Uterus (tissue), 4 donors: ENCODE results near the gene UGGT1. TPM values are rescaled to one million over a fixed set of nuclear protein-coding genes. Genes with fewer than 3 reads are reported as not detected.

ENCODE experiments used
- DNase-seq, 2 donors: peaks; one replicate each; pipeline ENCODE4 v3.0.0-alpha.2; 2019 to 2020
- H3K27ac ChIP-seq, 2 donors: fragments of 200-600 bp; sonication (generic); 1 replicate in 1 of 2; 2 replicates in 1 of 2; pipeline ENCODE4 v1.5.1; 2016 to 2018
- H3K27me3 ChIP-seq, 2 donors: fragments of 200-600 bp; sonication (generic); one replicate each; pipeline ENCODE4 v1.5.1; 2018 to 2019; ENCODE audit warnings: control low read depth in 1 of 2
- H3K36me3 ChIP-seq, 2 donors: fragments of 200-600 bp; sonication (generic); one replicate each; pipeline ENCODE4 v1.5.1; 2019; ENCODE audit warnings: control low read depth in 1 of 2
- H3K4me1 ChIP-seq, 2 donors: fragments of 200-600 bp; sonication (generic); one replicate each; pipeline ENCODE4 v1.5.1; 2018 to 2019; ENCODE audit warnings: control low read depth in 1 of 2
- H3K4me3 ChIP-seq, 2 donors: fragments of 200-600 bp; sonication (generic); 1 replicate in 1 of 2; 2 replicates in 1 of 2; pipeline ENCODE4 v1.5.1; 2018 to 2019; ENCODE audit warnings: mild to moderate bottlenecking in 1 of 2
- H3K9me3 ChIP-seq, 2 donors: fragments of 200-600 bp; sonication (generic); one replicate each; pipeline ENCODE4 v1.5.1; 2019; ENCODE audit warnings: control low read depth in 1 of 2
- POLR2A ChIP-seq, 2 donors: fragments of 450-650 bp; IDR thresholded peaks; one replicate each; pipeline ENCODE4 v1.6.1; 2016; ENCODE audit warnings: antibody characterized with exemption in 2 of 2, mild to moderate bottlenecking in 1 of 2, moderate library complexity in 1 of 2
- intact Hi-C: fragments of 100-400 bp; cut with DNase I; formaldehyde crosslinking; loops from one replicate; pipeline ENCODE4 v1.15.1; 2023; ENCODE audit warnings: low total_unique reads
- total RNA-seq, 4 donors: library from RNA; depleted of rRNA in 3 of 4; stranded (reverse); fragments of >200 nt in 3 of 4; gene quantifications; one replicate each; pipeline versions ENCODE4 v1.1.0 to v1.2.4, GENCODE V29; 2014 to 2023
- TF ChIP-seq, protein P1 (sequence below), 4 experiments: fragments of 200-600 bp in 2 of 4; fragments of 450-650 bp in 2 of 4; sonication (generic) in 2 of 4; IDR thresholded peaks; one replicate each; pipeline ENCODE4 v1.5.1; 2016 to 2019; ENCODE audit warnings: antibody characterized with exemption in 4 of 4, mild to moderate bottlenecking in 2 of 4, moderate library complexity in 1 of 4
- donor health status: DM: yes; HTN: yes; CAD: no.

Gene UGGT1
- total RNA-seq, 4 donors from 2014 or later, result 24.4 to 66.2 (median 35.0) TPM

DNA sequence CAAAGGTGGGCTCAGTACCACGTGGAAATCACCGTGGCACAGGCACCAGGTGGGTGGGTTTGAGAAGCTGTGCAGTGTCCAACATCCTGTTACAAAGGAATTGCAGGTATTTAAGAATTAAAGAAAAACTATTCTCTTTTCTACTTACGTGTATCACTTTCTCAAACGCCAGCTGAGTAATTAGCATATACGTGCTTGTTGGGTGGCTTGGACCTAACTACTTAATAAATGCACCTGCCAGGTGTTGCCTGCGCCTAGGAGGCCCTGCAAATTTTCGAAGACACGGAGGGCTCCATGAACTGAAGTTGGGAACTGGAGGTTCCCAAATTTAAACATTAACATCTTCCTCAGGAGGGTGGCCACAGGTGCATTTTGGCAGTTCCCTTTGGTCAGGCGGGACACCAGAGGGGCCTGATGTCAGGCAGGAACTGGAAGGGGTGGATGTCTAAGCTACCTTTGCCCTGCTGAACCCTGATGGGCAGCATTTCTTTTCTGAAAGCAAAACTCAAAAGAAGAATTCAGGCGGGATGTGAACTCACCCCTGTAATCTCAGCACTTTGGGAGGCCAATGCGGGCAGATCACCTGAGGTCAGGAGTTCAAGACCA lies 142.9 kb downstream of the UGGT1 start:
- intact Hi-C loops, result no loop called here
- Histone ChIP-seq H3K27ac (no peak overlapping the region), H3K27me3 (no peaks in the 10 kb centered on the region), H3K4me1 (no peaks in the 10 kb centered on the region), H3K4me3 (peak overlapping the region; percentile 54 to 71), H3K36me3 (no peaks in the 10 kb centered on the region), H3K9me3 (no peaks in the 10 kb centered on the region)
- no peak for TF ChIP-seq POLR2A (IDR thresholded peaks at IDR 0.05)
- TF ChIP-seq, protein P1, sequence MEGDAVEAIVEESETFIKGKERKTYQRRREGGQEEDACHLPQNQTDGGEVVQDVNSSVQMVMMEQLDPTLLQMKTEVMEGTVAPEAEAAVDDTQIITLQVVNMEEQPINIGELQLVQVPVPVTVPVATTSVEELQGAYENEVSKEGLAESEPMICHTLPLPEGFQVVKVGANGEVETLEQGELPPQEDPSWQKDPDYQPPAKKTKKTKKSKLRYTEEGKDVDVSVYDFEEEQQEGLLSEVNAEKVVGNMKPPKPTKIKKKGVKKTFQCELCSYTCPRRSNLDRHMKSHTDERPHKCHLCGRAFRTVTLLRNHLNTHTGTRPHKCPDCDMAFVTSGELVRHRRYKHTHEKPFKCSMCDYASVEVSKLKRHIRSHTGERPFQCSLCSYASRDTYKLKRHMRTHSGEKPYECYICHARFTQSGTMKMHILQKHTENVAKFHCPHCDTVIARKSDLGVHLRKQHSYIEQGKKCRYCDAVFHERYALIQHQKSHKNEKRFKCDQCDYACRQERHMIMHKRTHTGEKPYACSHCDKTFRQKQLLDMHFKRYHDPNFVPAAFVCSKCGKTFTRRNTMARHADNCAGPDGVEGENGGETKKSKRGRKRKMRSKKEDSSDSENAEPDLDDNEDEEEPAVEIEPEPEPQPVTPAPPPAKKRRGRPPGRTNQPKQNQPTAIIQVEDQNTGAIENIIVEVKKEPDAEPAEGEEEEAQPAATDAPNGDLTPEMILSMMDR (IDR thresholded peaks at IDR 0.05), result no peak
- DNase-seq, result no peak

DNA sequence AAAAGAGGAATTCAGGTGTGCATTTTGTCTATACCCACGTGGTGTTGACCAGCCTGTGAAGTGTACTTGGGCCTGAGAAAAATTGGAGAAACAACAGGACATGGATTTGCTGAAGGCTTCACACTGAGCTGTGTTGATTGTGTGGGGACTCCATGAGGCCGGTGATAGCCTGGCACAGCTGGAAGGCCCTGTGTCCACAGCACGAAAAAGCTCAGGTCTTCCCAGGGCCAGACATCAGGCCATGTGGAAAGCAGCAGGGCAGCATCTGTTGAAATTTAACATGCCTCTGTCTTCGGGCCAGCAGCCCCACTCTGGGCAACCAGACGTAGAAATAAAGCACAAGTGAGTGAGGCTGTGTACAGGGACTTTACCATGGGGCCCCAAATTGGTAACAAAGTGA lies 143.6 kb downstream of the UGGT1 start:
- H3K27ac ChIP-seq, result no peak overlapping the region
- no peaks in the 10 kb centered on the region for H3K36me3 ChIP-seq
- H3K4me1 ChIP-seq, result no peaks in the 10 kb centered on the region
- no peaks in the 10 kb centered on the region for H3K9me3 ChIP-seq
- intact Hi-C loops, result no loop called here
- no peak for DNase-seq
- TF ChIP-seq, protein P1 (IDR thresholded peaks at IDR 0.05), result no peak
- TF ChIP-seq POLR2A (IDR thresholded peaks at IDR 0.05), result no peak
- H3K27me3 ChIP-seq, result no peaks in the 10 kb centered on the region
- H3K4me3 ChIP-seq, result no peak overlapping the region

DNA sequence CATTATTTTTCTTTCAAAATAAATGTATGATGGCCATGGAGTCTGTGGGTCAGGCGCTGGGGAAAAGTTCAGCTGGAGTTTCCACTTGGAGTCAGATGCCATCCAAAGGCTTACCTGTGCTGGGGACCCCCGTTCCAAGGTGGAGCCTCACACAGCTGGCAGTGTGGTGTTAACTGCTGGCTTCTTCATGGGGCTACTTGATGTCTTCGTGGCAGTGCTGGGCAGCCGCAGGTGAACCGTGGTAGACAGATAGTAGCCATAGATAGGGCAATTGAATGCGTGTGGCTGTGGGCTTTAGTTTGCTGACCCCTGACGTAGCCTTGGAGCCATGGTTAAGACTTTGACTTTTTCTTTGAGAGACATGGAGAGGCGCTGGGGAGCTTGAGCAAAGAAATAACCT lies 144.6 kb downstream of the UGGT1 start:
- TF ChIP-seq, protein P1 (IDR thresholded peaks at IDR 0.05), result no peak
- TF ChIP-seq POLR2A (IDR thresholded peaks at IDR 0.05), result no peak
- H3K9me3 ChIP-seq, result no peaks in the 10 kb centered on the region
- no peaks in the 10 kb centered on the region for H3K36me3 ChIP-seq
- H3K27ac ChIP-seq, result no peak overlapping the region
- no peaks in the 10 kb centered on the region for H3K4me1 ChIP-seq
- H3K4me3 ChIP-seq, result no peak overlapping the region
- intact Hi-C loops, result no loop called here
- DNase-seq, result no peak
- no peaks in the 10 kb centered on the region for H3K27me3 ChIP-seq

DNA sequence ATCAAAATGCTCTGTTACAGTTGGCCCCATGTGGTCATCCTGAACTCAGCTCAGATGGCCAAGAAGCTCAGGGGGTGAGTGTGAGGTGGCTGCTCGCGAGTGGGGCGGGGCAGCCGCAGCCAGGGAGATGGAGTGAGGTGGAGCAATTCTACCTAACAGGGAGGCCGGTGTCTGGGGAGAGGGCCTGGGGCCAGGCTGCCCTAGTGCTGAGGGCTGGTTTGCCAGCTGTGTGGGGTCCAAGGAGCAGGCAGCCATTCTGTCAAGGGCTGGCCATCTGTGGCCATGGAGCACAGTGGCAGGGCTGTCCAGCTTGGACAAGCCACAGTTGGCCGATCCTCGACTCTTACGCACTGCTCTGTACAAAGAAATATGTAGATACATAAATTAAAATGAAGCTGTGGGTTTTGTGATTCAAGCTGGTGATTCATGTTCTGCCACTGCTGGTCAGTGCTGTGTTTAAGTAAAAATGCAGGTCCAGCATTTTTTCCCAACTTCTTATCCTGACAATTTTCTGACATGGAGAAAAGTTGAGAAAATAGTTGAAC lies 145.6 kb downstream of the UGGT1 start:
- TF ChIP-seq, protein P1 (IDR thresholded peaks at IDR 0.05), result no peak
- no peak for TF ChIP-seq POLR2A (IDR thresholded peaks at IDR 0.05)
- no peaks in the 10 kb centered on the region for H3K9me3 ChIP-seq
- no peaks in the 10 kb centered on the region for H3K27me3 ChIP-seq
- intact Hi-C loops, result no loop called here
- no peak for DNase-seq
- H3K36me3 ChIP-seq, result no peaks in the 10 kb centered on the region
- no peaks in the 10 kb centered on the region for H3K4me1 ChIP-seq
- no peak overlapping the region for H3K4me3 ChIP-seq
- no peak overlapping the region for H3K27ac ChIP-seq

DNA sequence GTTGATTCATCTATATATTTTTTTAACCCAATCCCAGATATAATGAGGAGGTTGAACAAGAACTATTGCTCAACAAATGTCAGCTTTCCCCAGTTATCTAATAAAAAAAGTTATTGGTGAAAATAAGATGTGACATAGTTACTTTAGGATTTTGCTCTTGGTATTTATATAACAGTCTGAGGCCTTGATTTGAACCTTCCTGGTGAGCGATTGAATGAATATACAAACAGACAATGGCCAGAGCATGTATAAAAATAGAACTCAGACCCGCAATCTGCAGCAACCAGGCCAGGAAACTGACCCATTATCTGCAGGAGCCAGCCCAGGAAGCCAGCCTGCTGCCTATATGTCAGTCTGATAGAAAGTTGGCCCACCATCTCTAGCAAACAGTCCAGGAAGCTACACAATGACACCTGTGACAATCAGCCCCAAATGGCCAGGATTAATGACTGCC lies 146.1 kb downstream of the UGGT1 start:
- no peak overlapping the region for H3K4me3 ChIP-seq
- TF ChIP-seq, protein P1 (IDR thresholded peaks at IDR 0.05), result no peak
- no peak for TF ChIP-seq POLR2A (IDR thresholded peaks at IDR 0.05)
- H3K36me3 ChIP-seq, result no peaks in the 10 kb centered on the region
- no peaks in the 10 kb centered on the region for H3K4me1 ChIP-seq
- no peaks in the 10 kb centered on the region for H3K9me3 ChIP-seq
- no peaks in the 10 kb centered on the region for H3K27me3 ChIP-seq
- intact Hi-C loops, result no loop called here
- H3K27ac ChIP-seq, result no peak overlapping the region
- no peak for DNase-seq
